ENCODE measurements around the gene CBS. TPM values are rescaled to one million over a fixed set of nuclear protein-coding genes. Genes with fewer than 3 reads are reported as not detected.

The CBS gene
- total RNA-seq, 1 donor from 2014 or later: 56.9 TPM

GRCh38 chr21:43025636-43026180 lies 49.9 kb downstream of the CBS start:
- no peaks in the 10 kb centered on the region for H3K4me1 ChIP-seq
- H4K20me1 ChIP-seq (ENCODE audit: low read depth): no peaks in the 10 kb centered on the region
- H3K27ac ChIP-seq: no peak overlapping the region
- Mint-ChIP-seq H3K36me3 (peaks cover 29% of the 10 kb centered on the region), H3K4me3 (no peak overlapping the region), H3K4me1 (peaks cover 6% of the 10 kb centered on the region), H3K27ac (no peak overlapping the region), H3K9me3 (no peaks in the 10 kb centered on the region), H3K27me3 (ENCODE audit: insufficient read depth, low read depth) (peaks cover 3% of the 10 kb centered on the region)
- no peak overlapping the region for H2AFZ ChIP-seq (replicated peaks)
- no peaks in the 10 kb centered on the region for H3K79me2 ChIP-seq (ENCODE audit: low read depth)
- no peak overlapping the region for H3K4me3 ChIP-seq
- H3K36me3 ChIP-seq: no peaks in the 10 kb centered on the region
- H3K27me3 ChIP-seq: no peaks in the 10 kb centered on the region
- H3K4me2 ChIP-seq: no peak overlapping the region
- peak; percentile 40 for DNase-seq (ENCODE audit: low spot score)
- no peaks in the 10 kb centered on the region for H3K9me3 ChIP-seq (ENCODE audit: low read depth)
- H3K9ac ChIP-seq: no peak overlapping the region
- no peaks in the 10 kb centered on the region for H3F3A ChIP-seq (ENCODE audit: low read depth)
- TF ChIP-seq EZH2phosphoT487 (IDR thresholded peaks at IDR 0.05): no peak

DNA sequence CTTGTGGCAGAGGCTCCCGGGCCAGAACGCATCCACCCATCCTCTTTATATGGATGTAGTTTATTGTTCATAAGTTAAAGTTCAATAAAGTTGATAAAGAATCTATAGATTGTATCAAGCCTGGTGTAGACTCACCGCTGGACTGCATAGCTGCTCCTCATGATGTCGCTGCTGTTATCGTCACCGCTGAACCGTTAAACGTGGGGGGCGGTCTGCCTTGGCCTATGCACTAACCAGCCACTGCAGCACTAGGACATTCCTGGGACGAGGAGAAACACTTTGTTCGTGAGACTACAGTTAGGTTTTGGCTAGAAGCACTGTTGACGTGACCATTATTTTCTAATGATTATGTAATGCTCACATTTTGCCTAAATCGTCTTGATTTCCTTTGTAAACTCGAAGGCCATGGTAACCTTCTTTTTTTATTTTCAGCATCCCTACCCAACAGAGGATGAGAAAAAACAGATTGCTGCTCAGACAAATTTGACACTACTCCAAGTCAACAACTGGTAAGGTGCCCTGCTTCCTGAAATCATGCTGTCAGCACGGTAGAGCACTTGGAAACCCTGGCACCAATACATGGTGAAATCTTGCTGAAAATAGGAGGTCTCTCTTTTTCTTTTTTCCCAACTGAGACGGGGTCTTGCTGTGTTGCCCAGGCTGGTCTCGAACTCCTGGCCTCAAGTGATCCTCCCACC lies 51.0 kb downstream of the CBS start:
- Mint-ChIP-seq H3K9me3 (no peaks in the 10 kb centered on the region), H3K27me3 (ENCODE audit: insufficient read depth, low read depth) (peaks cover 2% of the 10 kb centered on the region), H3K4me3 (no peak overlapping the region), H3K27ac (no peak overlapping the region), H3K36me3 (peaks cover 27% of the 10 kb centered on the region), H3K4me1 (peaks cover 6% of the 10 kb centered on the region)
- H3K9me3 ChIP-seq (ENCODE audit: low read depth): no peaks in the 10 kb centered on the region
- no peaks in the 10 kb centered on the region for H3F3A ChIP-seq (ENCODE audit: low read depth)
- no peak overlapping the region for H2AFZ ChIP-seq (replicated peaks)
- no peak overlapping the region for H3K4me2 ChIP-seq
- H3K36me3 ChIP-seq: no peaks in the 10 kb centered on the region
- DNase-seq (ENCODE audit: low spot score): no peak
- TF ChIP-seq CTCF (IDR thresholded peaks at IDR 0.05) (no peak), EZH2phosphoT487 (IDR thresholded peaks at IDR 0.05) (no peak), EZH2 (IDR thresholded peaks at IDR 0.05) (no peak)
- no peak overlapping the region for H3K9ac ChIP-seq
- no peak overlapping the region for H3K27ac ChIP-seq
- H3K79me2 ChIP-seq (ENCODE audit: low read depth): no peaks in the 10 kb centered on the region
- no peaks in the 10 kb centered on the region for H3K4me1 ChIP-seq
- H3K4me3 ChIP-seq: no peak overlapping the region
- H3K27me3 ChIP-seq: no peaks in the 10 kb centered on the region
- H4K20me1 ChIP-seq (ENCODE audit: low read depth): no peaks in the 10 kb centered on the region

- H4K20me1 ChIP-seq (ENCODE audit: low read depth): no peaks in the 10 kb centered on the region
- Mint-ChIP-seq H3K27me3 (ENCODE audit: insufficient read depth, low read depth) (no peaks in the 10 kb centered on the region), H3K4me3 (no peak overlapping the region), H3K27ac (no peak overlapping the region), H3K4me1 (peaks cover 6% of the 10 kb centered on the region), H3K36me3 (peaks cover 18% of the 10 kb centered on the region), H3K9me3 (no peaks in the 10 kb centered on the region)
- no peak overlapping the region for H3K4me3 ChIP-seq
- H3K27ac ChIP-seq: no peak overlapping the region
- H2AFZ ChIP-seq (replicated peaks): no peak overlapping the region
- DNase-seq (ENCODE audit: low spot score): no peak
- no peaks in the 10 kb centered on the region for H3F3A ChIP-seq (ENCODE audit: low read depth)
- no peaks in the 10 kb centered on the region for H3K27me3 ChIP-seq
- no peak overlapping the region for H3K4me2 ChIP-seq
- no peak for TF ChIP-seq CTCF (IDR thresholded peaks at IDR 0.05)
- no peak for TF ChIP-seq EZH2phosphoT487 (IDR thresholded peaks at IDR 0.05)
- no peak for TF ChIP-seq EZH2 (IDR thresholded peaks at IDR 0.05)
- H3K79me2 ChIP-seq (ENCODE audit: low read depth): no peaks in the 10 kb centered on the region
- H3K4me1 ChIP-seq: no peaks in the 10 kb centered on the region
- no peaks in the 10 kb centered on the region for H3K36me3 ChIP-seq
- no peaks in the 10 kb centered on the region for H3K9me3 ChIP-seq (ENCODE audit: low read depth)
- H3K9ac ChIP-seq: no peak overlapping the region
Observed at GRCh38 chr21:43023175-43023574, 52.5 kb downstream of the CBS start.

Measured in neural progenitor cell (in vitro differentiated cells).